Immature natural killer cell (primary cell): ENCODE data around the gene SGCA. TPM values are rescaled to one million over a fixed set of nuclear protein-coding genes. Genes with fewer than 3 reads are reported as not detected.

Source experiments
- DNase-seq, 3 donors: peaks; one replicate each; pipeline ENCODE4 v3.0.0; 2022; ENCODE audit warnings: mixed read lengths in 1 of 3
- H3K27ac Mint-ChIP-seq, 6 donors: one replicate each; pipeline ENCODE4 v1.8.0; 2020; ENCODE audit warnings: mixed read lengths in 6 of 6, mild to moderate bottlenecking in 5 of 6, inconsistent platforms in 4 of 6, moderate library complexity in 3 of 6
- H3K27me3 Mint-ChIP-seq, 3 donors: one replicate each; pipeline ENCODE4 v1.8.0; 2020 to 2021; ENCODE audit warnings: low read depth in 3 of 3, mild to moderate bottlenecking in 3 of 3, mixed read lengths in 3 of 3, moderate library complexity in 3 of 3, inconsistent platforms in 1 of 3
- H3K36me3 Mint-ChIP-seq, 3 donors: one replicate each; pipeline ENCODE4 v1.8.0; 2020; ENCODE audit warnings: mixed read lengths in 3 of 3, inconsistent platforms in 2 of 3, mild to moderate bottlenecking in 2 of 3
- H3K4me1 Mint-ChIP-seq, 2 donors: one replicate each; pipeline ENCODE4 v1.8.0; 2020; ENCODE audit warnings: inconsistent platforms in 2 of 2, mild to moderate bottlenecking in 2 of 2, mixed read lengths in 2 of 2, moderate library complexity in 1 of 2
- H3K4me3 Mint-ChIP-seq, 5 donors: one replicate each; pipeline ENCODE4 v1.8.0; 2020; ENCODE audit warnings: mild to moderate bottlenecking in 5 of 5, mixed read lengths in 5 of 5, inconsistent platforms in 3 of 5, moderate library complexity in 3 of 5
- H3K9me3 Mint-ChIP-seq, 6 donors: one replicate each; pipeline ENCODE4 v1.8.0; 2020; ENCODE audit warnings: mild to moderate bottlenecking in 6 of 6, mixed read lengths in 6 of 6, inconsistent platforms in 4 of 6, moderate library complexity in 3 of 6
- polyA plus RNA-seq, 3 donors: library from polyadenylated mRNA; unstranded; fragments of 300-500 nt; fragmentation: Illumina TruSeq; gene quantifications; one replicate each; pipeline ENCODE4 v1.2.3, GENCODE V29; 2021

SGCA gene
- polyA plus RNA-seq, 3 donors from 2014 or later: not detected

DNA sequence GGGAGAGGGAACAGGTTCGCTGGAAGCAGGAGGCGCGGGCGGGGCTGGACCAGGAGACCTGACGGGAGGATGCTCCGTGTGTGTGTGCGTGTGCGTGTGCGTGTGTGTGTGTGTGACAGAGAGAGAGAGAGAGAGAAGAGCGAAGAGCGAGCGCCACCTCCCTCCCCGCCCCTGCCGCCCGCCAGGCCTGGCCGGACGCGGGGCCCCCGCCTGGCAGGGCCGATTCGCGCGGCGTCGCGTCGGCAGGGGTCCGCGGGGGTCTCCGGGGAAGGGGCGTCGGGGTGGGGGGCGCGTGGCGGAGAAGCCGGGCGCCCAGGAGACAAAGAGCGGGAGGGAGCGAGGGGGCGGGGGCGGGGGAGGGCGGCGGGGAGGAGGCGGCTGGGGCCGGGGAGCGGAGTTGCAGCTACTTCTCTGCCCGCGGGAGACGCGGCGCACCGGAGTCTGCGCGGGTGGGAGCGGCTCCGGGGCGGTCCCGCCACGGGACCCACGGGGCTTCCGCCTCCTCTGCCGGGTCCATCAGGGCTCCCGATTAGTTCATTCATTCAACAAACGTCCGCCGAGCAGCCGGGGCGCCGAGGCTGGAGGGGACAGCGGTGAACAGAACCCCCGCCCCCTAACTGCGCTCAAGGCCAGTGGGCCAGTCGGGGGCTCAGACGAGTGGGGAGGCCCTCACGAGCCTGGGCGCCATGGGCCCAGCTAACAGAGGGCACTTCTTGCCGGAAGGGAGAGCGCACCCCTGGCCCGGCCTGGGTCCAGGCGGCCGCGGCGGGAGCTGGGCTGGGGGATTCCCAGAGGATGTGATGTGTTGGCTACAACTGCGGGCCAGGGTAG lies 35.9 kb upstream of the SGCA start, which contains the start of gene SAMD14:
SAMD14 (minus strand) TSS at position 433 of the 831 bp plus-strand sequence. CDS start 5,201 bp downstream, outside the sequence.
- Mint-ChIP-seq H3K9me3 (no peaks in the 10 kb centered on the region), H3K4me3 (peak within 1 kb of the TSS; percentile 76 to 87 (median 81)), H3K4me1 (peaks cover 32 to 41% of the 10 kb centered on the region in 2 donors), H3K27ac (peak within 1 kb of the TSS; percentile 48 to 84 (median 72)), H3K36me3 (no peaks in the 10 kb centered on the region), H3K27me3 (peaks cover 12 to 20% (median 12%) of the 10 kb centered on the region in 3 donors)
- peak; percentile 46 to 60 (median 53) for DNase-seq

DNA sequence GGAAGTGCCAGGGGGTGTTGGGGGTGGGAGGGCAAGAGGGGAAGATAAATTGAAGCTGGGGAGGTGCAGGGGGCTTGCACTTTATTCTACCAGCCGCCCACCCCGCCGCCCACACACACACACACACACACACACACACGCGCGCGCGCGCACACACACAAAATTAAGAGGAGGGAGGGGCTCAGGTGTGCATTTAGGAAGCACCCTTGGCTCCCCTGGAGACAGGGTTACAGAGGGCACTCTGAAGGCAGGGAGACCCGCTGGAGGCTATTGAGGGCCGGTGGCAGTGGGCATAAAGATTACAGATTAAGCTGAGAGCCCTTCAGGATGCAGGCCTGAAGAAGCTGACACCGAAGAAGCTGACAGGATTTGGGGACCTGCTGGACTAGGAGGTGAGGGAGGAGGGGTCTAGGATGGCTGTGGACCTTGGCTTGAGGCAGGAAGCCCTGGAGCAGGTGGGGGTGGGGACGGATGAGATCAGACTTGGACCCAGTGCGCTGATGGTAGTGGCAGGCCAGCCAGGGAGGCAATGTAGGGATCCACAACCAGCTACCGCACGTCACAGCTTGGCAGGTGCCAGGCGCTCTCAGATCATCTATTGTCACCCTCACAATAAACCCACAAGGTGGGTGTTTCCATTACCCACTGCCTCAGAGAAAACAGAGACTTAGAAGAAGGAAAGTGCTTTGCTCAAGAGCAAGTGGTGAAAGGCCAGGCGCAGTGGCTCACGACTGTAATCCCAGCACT lies 35.1 kb upstream of the SGCA start:
- peaks cover 32 to 41% of the 10 kb centered on the region in 2 donors for H3K4me1 Mint-ChIP-seq
- no peak for DNase-seq
- peaks cover 12 to 20% (median 12%) of the 10 kb centered on the region in 3 donors for H3K27me3 Mint-ChIP-seq
- H3K9me3 Mint-ChIP-seq: no peaks in the 10 kb centered on the region
- H3K27ac Mint-ChIP-seq: peak overlapping the region in 3 of 6 donors; percentile 56 to 79 (median 61)
- peak overlapping the region; percentile 46 to 75 (median 66) for H3K4me3 Mint-ChIP-seq
- no peaks in the 10 kb centered on the region for H3K36me3 Mint-ChIP-seq

- peaks cover 12 to 20% (median 15%) of the 10 kb centered on the region in 3 donors for H3K27me3 Mint-ChIP-seq
- H3K4me3 Mint-ChIP-seq: no peak overlapping the region
- DNase-seq: no peak
- peaks cover 33 to 38% of the 10 kb centered on the region in 2 donors for H3K4me1 Mint-ChIP-seq
- no peaks in the 10 kb centered on the region for H3K9me3 Mint-ChIP-seq
- peaks cover 3 to 7% (median 3%) of the 10 kb centered on the region in 3 donors for H3K36me3 Mint-ChIP-seq
- H3K27ac Mint-ChIP-seq: peak overlapping the region in 5 of 6 donors; percentile 42 to 77 (median 58)
Observed at GRCh38 chr17:50132104-50132794, 33.6 kb upstream of the SGCA start.

DNA sequence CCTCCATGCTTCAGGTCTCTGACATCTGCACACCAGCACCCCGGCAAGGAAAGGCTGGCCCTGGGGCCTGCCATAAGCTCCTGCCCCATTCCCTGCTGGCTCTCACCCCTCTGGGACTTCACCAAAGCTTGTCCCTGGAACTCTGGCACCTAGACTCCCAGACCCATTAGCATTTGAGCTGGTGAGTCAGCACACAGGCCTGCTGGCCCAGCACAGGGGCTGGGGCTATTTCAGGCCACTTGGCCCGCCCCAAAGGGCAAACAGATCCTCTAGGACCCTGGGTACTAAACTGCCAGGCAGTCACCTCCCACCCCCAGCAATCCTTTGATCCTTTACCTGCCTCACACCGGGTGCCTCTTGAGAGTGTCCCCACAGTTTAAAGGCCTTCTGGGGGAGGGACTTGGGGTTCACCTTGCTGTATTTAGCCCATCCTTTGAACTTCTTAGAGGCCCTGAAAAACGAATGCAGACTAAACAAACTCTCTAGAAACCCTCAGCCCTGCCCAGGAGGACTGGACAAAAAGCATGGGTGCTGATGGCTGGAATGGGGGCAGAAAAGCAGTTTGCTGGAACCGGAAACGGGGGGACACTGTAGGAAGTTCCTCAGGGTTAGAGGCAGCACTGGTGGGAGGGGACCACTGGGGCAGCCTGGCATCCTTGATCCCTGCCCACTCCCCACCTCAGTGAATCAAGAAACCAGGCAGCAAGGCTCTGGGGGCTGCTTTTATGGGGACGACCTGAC lies 32.6 kb upstream of the SGCA start:
- H3K27ac Mint-ChIP-seq: peak overlapping the region in 2 of 6 donors; percentile 42 to 43
- peaks cover 8 to 16% (median 11%) of the 10 kb centered on the region in 3 donors for H3K36me3 Mint-ChIP-seq
- H3K4me3 Mint-ChIP-seq: no peak overlapping the region
- H3K4me1 Mint-ChIP-seq: peaks cover 28% of the 10 kb centered on the region in 2 donors
- DNase-seq: no peak
- no peaks in the 10 kb centered on the region for H3K9me3 Mint-ChIP-seq
- peaks cover 7 to 17% (median 16%) of the 10 kb centered on the region in 3 donors for H3K27me3 Mint-ChIP-seq

- Mint-ChIP-seq H3K4me1 (peaks cover 22 to 23% of the 10 kb centered on the region in 2 donors), H3K9me3 (no peaks in the 10 kb centered on the region), H3K36me3 (peaks cover 11 to 22% (median 15%) of the 10 kb centered on the region in 3 donors), H3K27me3 (peaks cover 6 to 15% (median 14%) of the 10 kb centered on the region in 3 donors), H3K27ac (no peak overlapping the region), H3K4me3 (no peak overlapping the region)
- DNase-seq: no peak
Observed at GRCh38 chr17:50133769-50134099, 32.1 kb upstream of the SGCA start.

GRCh38 chr17:50134206-50135110 lies 31.3 kb upstream of the SGCA start:
- no peak overlapping the region for H3K27ac Mint-ChIP-seq
- no peaks in the 10 kb centered on the region for H3K9me3 Mint-ChIP-seq
- DNase-seq: no peak
- peaks cover 11 to 25% (median 15%) of the 10 kb centered on the region in 3 donors for H3K36me3 Mint-ChIP-seq
- H3K27me3 Mint-ChIP-seq: peaks cover 2 to 13% (median 11%) of the 10 kb centered on the region in 3 donors
- peaks cover 22% of the 10 kb centered on the region in 2 donors for H3K4me1 Mint-ChIP-seq
- H3K4me3 Mint-ChIP-seq: no peak overlapping the region

DNA sequence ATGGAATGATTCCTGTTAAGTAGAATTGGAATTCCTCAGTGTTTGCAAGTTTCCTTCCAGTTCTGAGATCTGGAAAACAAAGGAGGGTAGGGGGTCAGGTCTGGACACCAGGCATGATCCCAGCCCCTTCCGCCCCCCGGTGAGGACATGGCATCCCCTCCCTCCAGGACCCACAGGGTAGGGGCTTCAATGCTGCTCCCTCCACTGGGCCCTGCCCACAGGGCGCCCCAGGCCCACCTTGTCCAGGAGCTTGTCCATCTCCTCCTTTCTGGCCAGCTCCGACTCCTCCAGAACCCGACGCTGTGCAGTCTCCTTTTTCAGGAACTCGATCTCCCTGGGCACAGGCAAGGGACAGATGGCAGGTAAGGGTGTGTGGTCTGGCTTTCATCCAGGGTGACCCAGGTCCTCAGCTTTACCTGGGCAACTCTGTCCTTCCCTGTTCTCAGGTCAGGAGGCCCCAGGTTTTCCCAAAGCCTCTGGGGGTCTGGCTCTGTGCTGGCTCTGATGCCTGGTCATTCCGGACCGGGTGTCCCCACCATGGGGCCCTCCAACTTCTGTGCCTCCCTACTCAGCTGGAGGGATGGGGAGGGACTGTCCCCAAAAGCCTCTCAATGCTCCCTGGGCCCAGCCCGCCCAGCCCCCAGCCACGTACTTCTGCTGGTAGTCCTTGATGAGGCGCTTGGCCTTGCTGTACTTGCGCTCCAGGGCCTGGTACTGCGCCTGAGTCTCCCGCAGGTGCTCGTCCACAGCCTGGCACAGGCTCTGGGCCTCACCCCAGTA lies 30.3 kb upstream of the SGCA start:
- H3K27me3 Mint-ChIP-seq: peaks cover 0 to 11% (median 8%) of the 10 kb centered on the region in 3 donors
- H3K9me3 Mint-ChIP-seq: no peaks in the 10 kb centered on the region
- H3K4me1 Mint-ChIP-seq: peaks cover 30 to 31% of the 10 kb centered on the region in 2 donors
- DNase-seq: no peak
- no peak overlapping the region for H3K4me3 Mint-ChIP-seq
- peaks cover 16 to 32% (median 20%) of the 10 kb centered on the region in 3 donors for H3K36me3 Mint-ChIP-seq
- peak overlapping the region in 1 of 6 donors; percentile 9 for H3K27ac Mint-ChIP-seq

DNA sequence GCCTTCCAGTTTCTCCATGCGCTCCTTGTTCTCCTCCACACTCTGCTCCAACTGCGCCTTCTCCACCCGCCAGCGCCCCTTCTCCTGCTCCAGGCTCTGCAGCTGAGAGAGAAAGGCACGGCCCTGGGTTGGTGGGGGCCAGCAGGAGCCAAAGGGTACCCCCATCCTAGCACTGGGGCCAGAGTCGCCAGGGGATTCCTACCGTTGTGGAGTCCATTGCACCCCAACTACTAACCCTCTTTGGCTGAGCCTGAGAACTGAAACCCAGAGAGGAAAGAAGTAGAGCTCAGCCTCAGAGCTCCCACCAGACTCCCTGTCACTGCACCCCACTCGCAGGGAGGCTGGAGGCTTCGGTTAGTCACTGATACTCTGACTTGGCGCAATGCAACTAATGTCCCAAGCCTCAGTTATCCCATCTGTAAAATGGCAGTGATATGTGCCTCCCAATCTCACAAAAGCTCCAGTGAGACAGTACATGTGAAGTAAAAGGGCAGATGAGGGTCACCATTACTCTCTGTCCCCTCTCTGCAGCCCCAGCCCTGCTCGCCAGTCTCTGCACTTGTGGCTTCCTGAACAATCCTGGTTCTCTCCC lies 29.6 kb upstream of the SGCA start:
- Mint-ChIP-seq H3K4me3 (no peak overlapping the region), H3K4me1 (peaks cover 31% of the 10 kb centered on the region in 2 donors), H3K27me3 (peaks cover 0 to 7% (median 4%) of the 10 kb centered on the region in 3 donors), H3K36me3 (peaks cover 16 to 38% (median 20%) of the 10 kb centered on the region in 3 donors), H3K27ac (peak overlapping the region in 1 of 6 donors; percentile 76), H3K9me3 (no peaks in the 10 kb centered on the region)
- DNase-seq: no peak

DNA sequence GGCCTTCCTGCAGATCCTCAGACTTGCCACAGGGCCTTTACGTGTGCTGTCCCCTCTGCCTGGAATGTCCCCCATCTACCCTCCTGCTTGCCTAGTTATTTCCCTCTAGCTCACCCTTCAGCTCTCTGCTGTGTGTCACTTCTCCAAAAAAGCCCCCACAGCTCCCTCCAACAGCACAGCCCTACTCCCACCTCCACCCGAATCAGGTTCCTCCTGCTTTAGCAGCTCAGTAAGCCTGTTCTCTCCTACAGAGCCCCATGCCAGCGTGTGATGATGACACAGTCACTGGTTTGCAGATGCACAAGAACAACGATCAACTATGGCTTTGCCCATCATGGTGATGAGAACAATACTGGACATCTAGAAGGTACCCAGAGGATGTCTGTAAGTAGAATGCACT lies 28.8 kb upstream of the SGCA start:
- H3K4me1 Mint-ChIP-seq: peaks cover 32 to 36% of the 10 kb centered on the region in 2 donors
- peak overlapping the region in 2 of 6 donors; percentile 18 to 83 for H3K27ac Mint-ChIP-seq
- H3K27me3 Mint-ChIP-seq: peaks cover 0 to 6% (median 4%) of the 10 kb centered on the region in 3 donors
- peaks cover 16 to 44% (median 20%) of the 10 kb centered on the region in 3 donors for H3K36me3 Mint-ChIP-seq
- no peak for DNase-seq
- no peak overlapping the region for H3K4me3 Mint-ChIP-seq
- H3K9me3 Mint-ChIP-seq: no peaks in the 10 kb centered on the region

GRCh38 chr17:50139185-50139783 lies 26.5 kb upstream of the SGCA start:
- Mint-ChIP-seq H3K4me3 (no peak overlapping the region), H3K27me3 (peaks cover 0 to 9% (median 4%) of the 10 kb centered on the region in 3 donors), H3K4me1 (peaks cover 50 to 55% of the 10 kb centered on the region in 2 donors), H3K9me3 (no peaks in the 10 kb centered on the region), H3K36me3 (peaks cover 20 to 56% (median 26%) of the 10 kb centered on the region in 3 donors), H3K27ac (peak overlapping the region in 2 of 6 donors; percentile 85 to 91)
- no peak for DNase-seq
